ENCODE data around the gene CRKL.

CRKL gene

DNA sequence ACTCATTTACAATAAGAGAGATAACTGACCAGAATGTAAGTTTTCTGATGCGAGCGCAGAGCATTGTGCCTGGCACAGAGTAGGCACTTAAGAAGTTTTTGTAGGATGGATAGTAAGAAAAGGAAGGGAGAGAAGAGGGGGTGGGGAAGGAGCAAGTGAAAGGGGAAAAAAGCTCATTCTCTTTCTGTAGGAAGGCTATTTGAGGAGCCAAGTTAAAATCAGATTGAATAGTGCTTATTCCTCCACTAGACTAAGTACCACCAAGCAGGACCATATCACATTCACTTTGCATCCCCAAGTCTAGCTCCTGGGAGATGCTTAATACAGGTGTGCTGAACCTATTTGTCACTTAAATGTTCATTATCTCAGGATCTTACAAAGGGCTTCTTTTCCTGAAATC lies 14.1 kb upstream of the CRKL start:
- Histone ChIP-seq H3K4me2 (ENCODE audit: low read length) (no peak overlapping the region), H2AFZ (no peak overlapping the region), H3K36me3 (ENCODE audit: control insufficient read depth, insufficient read depth, low read length) (no peaks in the 10 kb centered on the region), H3K9ac (no peak overlapping the region), H3K4me3 (ENCODE audit: low read depth, low read length) (no peak overlapping the region), H3K27me3 (ENCODE audit: control insufficient read depth, insufficient read depth, low read length) (no peaks in the 10 kb centered on the region), H3K9me3 (ENCODE audit: control insufficient read depth, low read length) (no peaks in the 10 kb centered on the region), H3K4me1 (no peaks in the 10 kb centered on the region), H3K27ac (no peak overlapping the region), H3K79me2 (no peaks in the 10 kb centered on the region)
- TF ChIP-seq, protein P1, sequence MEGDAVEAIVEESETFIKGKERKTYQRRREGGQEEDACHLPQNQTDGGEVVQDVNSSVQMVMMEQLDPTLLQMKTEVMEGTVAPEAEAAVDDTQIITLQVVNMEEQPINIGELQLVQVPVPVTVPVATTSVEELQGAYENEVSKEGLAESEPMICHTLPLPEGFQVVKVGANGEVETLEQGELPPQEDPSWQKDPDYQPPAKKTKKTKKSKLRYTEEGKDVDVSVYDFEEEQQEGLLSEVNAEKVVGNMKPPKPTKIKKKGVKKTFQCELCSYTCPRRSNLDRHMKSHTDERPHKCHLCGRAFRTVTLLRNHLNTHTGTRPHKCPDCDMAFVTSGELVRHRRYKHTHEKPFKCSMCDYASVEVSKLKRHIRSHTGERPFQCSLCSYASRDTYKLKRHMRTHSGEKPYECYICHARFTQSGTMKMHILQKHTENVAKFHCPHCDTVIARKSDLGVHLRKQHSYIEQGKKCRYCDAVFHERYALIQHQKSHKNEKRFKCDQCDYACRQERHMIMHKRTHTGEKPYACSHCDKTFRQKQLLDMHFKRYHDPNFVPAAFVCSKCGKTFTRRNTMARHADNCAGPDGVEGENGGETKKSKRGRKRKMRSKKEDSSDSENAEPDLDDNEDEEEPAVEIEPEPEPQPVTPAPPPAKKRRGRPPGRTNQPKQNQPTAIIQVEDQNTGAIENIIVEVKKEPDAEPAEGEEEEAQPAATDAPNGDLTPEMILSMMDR (IDR thresholded peaks at IDR 0.05), result no peak

DNA sequence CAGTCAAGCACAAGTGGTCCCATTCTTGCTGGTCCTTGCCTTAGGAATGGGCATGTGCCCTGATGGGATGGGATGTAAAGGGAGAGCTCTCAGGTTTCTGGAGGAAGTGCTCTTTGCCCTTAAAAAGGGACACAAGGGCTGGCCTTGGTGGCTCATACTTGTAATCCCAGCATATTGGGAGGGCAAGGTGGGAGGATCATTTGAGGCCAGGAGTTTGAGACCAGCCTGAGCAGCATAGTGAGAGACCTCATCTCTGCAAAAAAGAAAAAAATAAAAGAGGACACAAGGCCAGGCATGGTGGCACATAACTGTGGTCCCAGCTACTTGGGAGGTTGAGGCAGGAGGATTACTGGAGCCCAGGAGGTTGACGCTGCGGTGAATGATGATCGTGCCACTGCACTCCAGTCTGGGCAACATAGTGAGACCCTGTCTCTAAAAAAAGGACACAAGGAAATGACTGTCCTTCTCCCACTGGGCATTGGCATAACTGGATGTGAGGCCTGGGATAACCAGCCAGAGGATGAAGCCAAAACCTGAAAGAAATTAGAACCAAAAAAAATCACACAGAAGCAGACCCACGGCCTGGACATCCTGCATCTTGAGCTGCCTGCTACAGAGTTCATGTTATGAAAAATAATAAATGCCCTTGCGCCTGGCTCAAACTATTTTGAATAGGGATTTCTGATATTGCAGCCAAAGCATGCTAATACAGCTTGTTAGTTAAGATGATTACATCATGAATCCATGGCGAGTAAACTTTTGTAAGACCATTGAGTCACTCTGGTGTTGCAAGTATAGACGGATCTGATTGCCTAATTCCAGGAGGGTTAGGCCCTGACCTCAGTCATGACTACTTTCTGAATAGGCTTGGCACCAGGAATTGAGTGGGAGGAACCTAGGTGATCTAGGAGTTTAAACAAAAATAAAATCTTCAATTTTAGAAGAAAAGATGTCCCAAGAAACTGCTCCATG lies 12.9 kb upstream of the CRKL start:
- Histone ChIP-seq H2AFZ (no peak overlapping the region), H3K4me3 (ENCODE audit: low read depth, low read length) (no peak overlapping the region), H3K27ac (no peak overlapping the region), H3K4me2 (ENCODE audit: low read length) (no peak overlapping the region), H3K9ac (no peak overlapping the region), H3K4me1 (no peaks in the 10 kb centered on the region), H3K36me3 (ENCODE audit: control insufficient read depth, insufficient read depth, low read length) (no peaks in the 10 kb centered on the region), H3K79me2 (no peaks in the 10 kb centered on the region), H3K27me3 (ENCODE audit: control insufficient read depth, insufficient read depth, low read length) (no peaks in the 10 kb centered on the region), H3K9me3 (ENCODE audit: control insufficient read depth, low read length) (no peaks in the 10 kb centered on the region)
- TF ChIP-seq, protein P1 (IDR thresholded peaks at IDR 0.05), result no peak

DNA sequence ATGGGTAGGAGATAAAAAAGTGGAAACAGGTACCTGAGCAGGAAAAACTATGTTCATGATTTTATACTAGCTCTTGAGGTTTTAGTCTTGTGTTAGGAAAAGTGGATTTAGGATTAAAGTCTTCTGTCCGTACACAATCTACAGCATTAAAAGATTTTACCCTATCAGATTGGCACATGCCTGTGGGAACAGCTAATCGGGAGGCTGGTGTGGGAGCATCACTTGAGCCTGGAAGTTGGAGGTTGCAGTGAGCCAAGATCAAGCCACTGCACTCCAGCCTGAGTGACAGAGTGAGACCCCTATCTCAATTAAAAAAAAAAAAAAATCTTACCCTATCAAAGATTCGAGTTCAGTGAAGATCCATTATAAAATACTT lies 12.2 kb upstream of the CRKL start:
- H3K9ac ChIP-seq, result no peak overlapping the region
- H3K36me3 ChIP-seq (ENCODE audit: control insufficient read depth, insufficient read depth, low read length), result no peaks in the 10 kb centered on the region
- no peak overlapping the region for H3K4me2 ChIP-seq (ENCODE audit: low read length)
- H3K9me3 ChIP-seq (ENCODE audit: control insufficient read depth, low read length), result no peaks in the 10 kb centered on the region
- no peak overlapping the region for H3K4me3 ChIP-seq (ENCODE audit: low read depth, low read length)
- no peaks in the 10 kb centered on the region for H3K27me3 ChIP-seq (ENCODE audit: control insufficient read depth, insufficient read depth, low read length)
- H3K4me1 ChIP-seq, result no peaks in the 10 kb centered on the region
- TF ChIP-seq, protein P1 (IDR thresholded peaks at IDR 0.05), result no peak
- H2AFZ ChIP-seq, result no peak overlapping the region
- H3K27ac ChIP-seq, result no peak overlapping the region
- H3K79me2 ChIP-seq, result no peaks in the 10 kb centered on the region

DNA sequence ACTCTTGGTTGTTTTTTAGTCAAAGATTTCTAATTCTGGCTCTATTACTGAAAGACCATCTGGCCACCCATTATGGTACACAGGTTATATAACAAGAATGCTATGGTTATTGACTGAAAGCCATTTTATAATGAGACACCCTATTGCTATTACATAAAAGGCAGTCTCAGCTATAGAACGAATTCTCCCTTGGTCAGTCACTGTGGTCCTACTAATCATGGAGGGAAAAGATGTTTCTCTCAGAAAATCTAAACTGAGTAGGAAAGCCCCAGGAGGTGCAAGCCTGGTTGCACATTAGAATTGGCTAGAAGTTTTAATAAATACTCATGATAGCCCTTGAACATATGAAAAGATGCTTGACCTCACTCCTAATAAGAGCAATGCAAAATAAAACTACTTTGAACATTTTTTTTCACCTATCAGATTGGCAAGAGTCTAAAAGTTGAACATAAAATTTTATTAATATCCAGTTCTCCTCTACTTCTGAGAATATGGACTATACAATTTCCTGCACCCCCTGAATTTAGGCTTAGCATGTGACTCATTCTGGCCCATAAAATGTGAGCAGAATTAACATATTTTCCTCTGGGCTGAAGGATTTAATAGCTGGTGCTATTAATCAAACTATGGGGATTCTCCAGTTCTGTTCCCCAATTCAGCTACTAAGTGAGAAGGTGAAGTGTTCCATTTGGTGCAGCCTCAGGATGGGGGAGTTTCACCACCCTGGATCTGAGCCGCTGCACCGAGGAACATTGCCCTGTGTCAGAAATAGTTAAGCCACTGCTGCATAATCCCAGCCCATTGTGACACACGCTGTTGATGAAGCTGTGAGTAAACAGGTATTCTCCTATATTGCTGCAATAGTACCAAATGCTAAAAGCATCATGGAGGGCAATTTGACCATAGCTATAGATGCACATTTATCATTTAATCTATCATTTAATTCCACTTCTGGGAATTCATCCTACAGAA lies 11.5 kb upstream of the CRKL start:
- H3K4me3 ChIP-seq (ENCODE audit: low read depth, low read length), result no peak overlapping the region
- no peaks in the 10 kb centered on the region for H3K79me2 ChIP-seq
- no peaks in the 10 kb centered on the region for H3K4me1 ChIP-seq
- no peak overlapping the region for H3K9ac ChIP-seq
- H3K9me3 ChIP-seq (ENCODE audit: control insufficient read depth, low read length), result no peaks in the 10 kb centered on the region
- no peak overlapping the region for H2AFZ ChIP-seq
- no peak overlapping the region for H3K27ac ChIP-seq
- H3K27me3 ChIP-seq (ENCODE audit: control insufficient read depth, insufficient read depth, low read length), result no peaks in the 10 kb centered on the region
- H3K36me3 ChIP-seq (ENCODE audit: control insufficient read depth, insufficient read depth, low read length), result no peaks in the 10 kb centered on the region
- no peak overlapping the region for H3K4me2 ChIP-seq (ENCODE audit: low read length)
- TF ChIP-seq, protein P1 (IDR thresholded peaks at IDR 0.05), result no peak

Measured in parathyroid adenoma (tissue), 2 donors.